CD14-positive monocyte (primary cell): Measurements from ENCODE around the gene PLCB1. TPM values are rescaled to one million over a fixed set of nuclear protein-coding genes. Genes with fewer than 3 reads are reported as not detected.

Experiments
- DNase-seq, 3 donors: peaks; one replicate each; pipeline ENCODE4 v3.0.0-alpha.2; 2011 to 2022
- H2AFZ ChIP-seq: 2 replicates; pipeline ENCODE4 v1.6.0; 2012; ENCODE audit warnings: mild to moderate bottlenecking, low read depth, low read length, inconsistent platforms; ENCODE audit not compliant: insufficient read depth, poor library complexity, severe bottlenecking
- H3K27ac ChIP-seq, 2 donors: 1 replicate in 1 of 2; 2 replicates in 1 of 2; pipeline ENCODE4 v1.5.1; 2012 to 2013; ENCODE audit warnings: low read length in 2 of 2, control low read depth in 1 of 2, inconsistent platforms in 1 of 2, low read depth in 1 of 2, mild to moderate bottlenecking in 1 of 2
- H3K27me3 ChIP-seq, 2 donors: one replicate each; pipeline versions ENCODE4 v1.6.0 to v1.6.1; 2011 to 2013; ENCODE audit warnings: low read length in 2 of 2; ENCODE audit not compliant: control insufficient read depth in 2 of 2, insufficient read depth in 2 of 2
- H3K36me3 ChIP-seq, 2 donors: replicated peaks in 1 of 2; 1 replicate in 1 of 2; 2 replicates in 1 of 2; pipeline versions ENCODE4 v1.5.1 to v1.6.1; 2012 to 2013; ENCODE audit warnings: low read length in 2 of 2, control low read depth in 1 of 2, inconsistent platforms in 1 of 2, mild to moderate bottlenecking in 1 of 2; ENCODE audit not compliant: insufficient read depth in 2 of 2, control insufficient read depth in 1 of 2
- H3K4me1 ChIP-seq, 2 donors: 1 replicate in 1 of 2; 2 replicates in 1 of 2; pipeline versions ENCODE4 v1.5.1 to v1.6.1; 2012 to 2013; ENCODE audit warnings: low read length in 2 of 2, control low read depth in 1 of 2, inconsistent platforms in 1 of 2, mild to moderate bottlenecking in 1 of 2, moderate library complexity in 1 of 2; ENCODE audit not compliant: insufficient read depth in 2 of 2, control insufficient read depth in 1 of 2
- H3K4me2 ChIP-seq: replicated peaks from 2 replicates; pipeline ENCODE3; 2012; ENCODE audit warnings: low read length, moderate library complexity, mild to moderate bottlenecking; ENCODE audit not compliant: poor library complexity, severe bottlenecking; ENCODE audit errors: extremely low read depth
- H3K4me3 ChIP-seq, 3 experiments: fragments of 200-600 bp in 1 of 3; sonication (generic) in 1 of 3; replicated peaks in 1 of 3; 1 replicate in 2 of 3; 2 replicates in 1 of 3; pipeline ENCODE4 v1.5.1; 2011 to 2013; ENCODE audit warnings: low read length in 3 of 3, mild to moderate bottlenecking in 3 of 3, control low read depth in 2 of 3, low read depth in 2 of 3, inconsistent platforms in 1 of 3, moderate library complexity in 1 of 3
- H3K79me2 ChIP-seq: 2 replicates; pipeline ENCODE4 v1.6.0; 2012; ENCODE audit warnings: mild to moderate bottlenecking, control low read depth, inconsistent platforms, low read length, moderate library complexity; ENCODE audit not compliant: insufficient read depth
- H3K9ac ChIP-seq: 2 replicates; pipeline ENCODE4 v1.6.0; 2017; ENCODE audit warnings: low read length, mild to moderate bottlenecking; ENCODE audit not compliant: insufficient read depth, poor library complexity, severe bottlenecking
- H3K9me3 ChIP-seq, 2 donors: replicated peaks in 1 of 2; 1 replicate in 1 of 2; 2 replicates in 1 of 2; pipeline versions ENCODE4 v1.5.1 to v1.6.1; 2012 to 2013; ENCODE audit warnings: low read length in 2 of 2, control low read depth in 1 of 2; ENCODE audit not compliant: control insufficient read depth in 1 of 2, insufficient read depth in 1 of 2
- H4K20me1 ChIP-seq: 2 replicates; pipeline ENCODE4 v1.6.0; 2012; ENCODE audit warnings: mild to moderate bottlenecking, low read length, control low read depth, moderate library complexity; ENCODE audit not compliant: insufficient read depth
- H3K27ac Mint-ChIP-seq, 7 donors: one replicate each; pipeline ENCODE4 v1.8.0; 2020; ENCODE audit warnings: mild to moderate bottlenecking in 7 of 7, mixed read lengths in 7 of 7, moderate library complexity in 6 of 7, inconsistent platforms in 2 of 7
- H3K27me3 Mint-ChIP-seq, 3 donors: one replicate each; pipeline ENCODE4 v1.8.0; 2021 to 2022; ENCODE audit warnings: low read depth in 3 of 3, mild to moderate bottlenecking in 3 of 3, mixed read lengths in 3 of 3, moderate library complexity in 3 of 3, inconsistent platforms in 1 of 3
- H3K36me3 Mint-ChIP-seq, 2 donors: one replicate each; pipeline ENCODE4 v1.8.0; 2020; ENCODE audit warnings: mixed read lengths in 2 of 2, inconsistent platforms in 1 of 2, mild to moderate bottlenecking in 1 of 2
- H3K4me1 Mint-ChIP-seq: one replicate; pipeline ENCODE4 v1.8.0; 2020; ENCODE audit warnings: mild to moderate bottlenecking, mixed read lengths
- H3K4me3 Mint-ChIP-seq, 2 donors: one replicate each; pipeline ENCODE4 v1.8.0; 2020; ENCODE audit warnings: mild to moderate bottlenecking in 2 of 2, mixed read lengths in 2 of 2, moderate library complexity in 1 of 2
- H3K9me3 Mint-ChIP-seq, 7 donors: one replicate each; pipeline ENCODE4 v1.8.0; 2020 to 2022; ENCODE audit warnings: mixed read lengths in 7 of 7, mild to moderate bottlenecking in 6 of 7, moderate library complexity in 6 of 7, inconsistent platforms in 2 of 7
- CTCF ChIP-seq: fragments of 200-600 bp; IDR thresholded peaks from one replicate; pipeline ENCODE4 v1.8.0; 2022; ENCODE audit warnings: antibody characterized with exemption, mild to moderate bottlenecking
- WGBS: methylation state at CpG from one replicate; pipeline ENCODE4 v1.1.5; 2013; ENCODE audit warnings: missing lambda C conversion rate; ENCODE audit not compliant: insufficient coverage; 5-methylcytosine and 5-hydroxymethylcytosine counted together
- intact Hi-C, 2 donors: fragments of 100-400 bp; cut with micrococcal nuclease; formaldehyde crosslinking; loops; one replicate each; pipeline versions ENCODE4 v1.15.0 to v1.15.1; 2023
- polyA plus RNA-seq, 3 donors: library from polyadenylated mRNA; depleted of rRNA in 1 of 3; unstranded in 2 of 3; stranded (reverse) in 1 of 3; fragments of 300-500 nt in 2 of 3; fragments of >200 nt in 1 of 3; fragmentation: Illumina TruSeq in 2 of 3; gene quantifications; 1 replicate in 2 of 3; 2 replicates in 1 of 3; pipeline ENCODE4 v1.2.3, GENCODE V29; 2012 to 2021

The PLCB1 gene
- polyA plus RNA-seq, 3 donors, result 8.6 to 16.4 (median 13.2) TPM

DNA sequence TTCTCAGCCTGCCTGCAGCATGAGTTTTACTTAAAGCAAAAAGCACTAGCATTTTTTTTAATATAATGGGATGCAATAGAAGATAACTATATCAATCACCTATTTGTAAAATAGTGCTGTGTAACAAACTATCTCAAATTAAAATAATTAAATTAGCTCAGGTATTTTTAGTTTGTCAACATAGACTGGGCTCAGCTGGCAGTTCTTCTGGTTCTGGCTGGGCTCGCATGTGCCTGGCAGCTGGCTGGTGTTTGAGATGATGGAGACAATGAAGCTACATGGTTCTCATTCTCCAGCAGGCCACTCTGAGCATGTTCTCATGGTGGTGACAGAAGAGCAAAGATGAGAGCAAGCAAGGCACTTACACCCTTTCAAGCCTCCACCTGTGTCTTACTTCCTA lies 181.0 kb downstream of the PLCB1 start:
- H3K4me1 ChIP-seq, result no peaks in the 10 kb centered on the region
- WGBS, result 100% methylated on average over 1 of the region's 1 CpG
- H3K4me3 ChIP-seq, result no peak overlapping the region
- DNase-seq, result no peak
- no peak overlapping the region for H3K9ac ChIP-seq
- Mint-ChIP-seq H3K9me3 (peaks cover 0 to 5% (median 0%) of the 10 kb centered on the region in 7 donors), H3K4me1 (peaks cover 5% of the 10 kb centered on the region), H3K36me3 (peaks cover 0 to 2% of the 10 kb centered on the region in 2 donors), H3K4me3 (no peak overlapping the region), H3K27me3 (no peaks in the 10 kb centered on the region), H3K27ac (no peak overlapping the region)
- no peaks in the 10 kb centered on the region for H3K36me3 ChIP-seq
- H3K79me2 ChIP-seq, result peaks cover 8% of the 10 kb centered on the region
- H2AFZ ChIP-seq, result no peak overlapping the region
- H3K9me3 ChIP-seq, result no peaks in the 10 kb centered on the region
- H3K27me3 ChIP-seq, result no peaks in the 10 kb centered on the region
- intact Hi-C loops, result no loop called here
- no peaks in the 10 kb centered on the region for H4K20me1 ChIP-seq
- TF ChIP-seq CTCF, result no peak
- H3K27ac ChIP-seq, result no peak overlapping the region
- no peak overlapping the region for H3K4me2 ChIP-seq

GRCh38 chr20:8315639-8316573 lies 183.8 kb downstream of the PLCB1 start:
- intact Hi-C loops, result no loop called here
- no peaks in the 10 kb centered on the region for H3K9me3 ChIP-seq
- H3K9ac ChIP-seq, result no peak overlapping the region
- H2AFZ ChIP-seq, result no peak overlapping the region
- no peaks in the 10 kb centered on the region for H4K20me1 ChIP-seq
- H3K27ac ChIP-seq, result no peak overlapping the region
- peaks cover 24 to 27% of the 10 kb centered on the region in 2 donors for H3K4me1 ChIP-seq
- Mint-ChIP-seq H3K27ac (peak overlapping the region in 1 of 7 donors; percentile 42), H3K27me3 (no peaks in the 10 kb centered on the region), H3K4me3 (no peak overlapping the region), H3K9me3 (peaks cover 0 to 5% (median 0%) of the 10 kb centered on the region in 7 donors), H3K4me1 (peaks cover 32% of the 10 kb centered on the region), H3K36me3 (peaks cover 0 to 2% of the 10 kb centered on the region in 2 donors)
- no peak overlapping the region for H3K4me2 ChIP-seq
- no peaks in the 10 kb centered on the region for H3K36me3 ChIP-seq
- H3K79me2 ChIP-seq, result peaks cover 10% of the 10 kb centered on the region
- no peak for TF ChIP-seq CTCF
- H3K27me3 ChIP-seq, result no peaks in the 10 kb centered on the region
- DNase-seq, result no peak
- WGBS, result 99% methylated on average over 7 of the region's 10 CpGs
- H3K4me3 ChIP-seq, result no peak overlapping the region
